Measurements from ENCODE around the gene SOCS3. TPM values are rescaled to one million over a fixed set of nuclear protein-coding genes. Genes with fewer than 3 reads are reported as not detected.

Gene SOCS3
- total and polyA plus RNA-seq, 2 experiments from 2014 or later = 13.2 to 32.9 TPM

- TF ChIP-seq ZNF114 (CRISPR knock-in tag; IDR thresholded peaks at IDR 0.05) (no peak), POLR2AphosphoS5 (IDR thresholded peaks at IDR 0.05; ENCODE audit: low read depth) (no peak; the same call in 1 of the 2 replicates), STAT1 (IDR thresholded peaks at IDR 0.05; ENCODE audit: unreplicated experiment) (no peak), ETS1 (IDR thresholded peaks at IDR 0.05) (no peak), EZH2phosphoT487 (IDR thresholded peaks at IDR 0.05; ENCODE audit: unreplicated experiment) (no peak), ZNF462 (CRISPR knock-in tag; IDR thresholded peaks at IDR 0.05) (no peak)
- Mint-ChIP-seq H3K4me1 (peaks cover 67% of the 10 kb centered on the region), H3K27me3 (ENCODE audit: insufficient read depth, low read depth, poor library complexity) (peaks cover 35% of the 10 kb centered on the region), H3K4me3 (peak overlapping the region; percentile 68), H3K27ac (peak overlapping the region; percentile 96), H3K9me3 (0 out of 3 replicates have a peak, but pooled peaks cover 4% of the 10 kb centered on the region), H3K36me3 (ENCODE audit: low read depth) (peaks cover 39% of the 10 kb centered on the region)
- ATAC-seq = no peak
- Histone ChIP-seq H4K20me1 (replicated peaks; ENCODE audit: insufficient read depth) (peaks cover 22% of the 10 kb centered on the region), H3K4me3 (peak overlapping the region; percentile 60), H3K9me2 (ENCODE audit: insufficient read depth) (no peaks in the 10 kb centered on the region; the same call in 1 of the 2 replicates), H3K27me3 (ENCODE audit: insufficient read depth) (peaks cover 25% of the 10 kb centered on the region), H3K4me2 (peak overlapping the region; percentile 85), H2AFZ (no peak overlapping the region), H3K36me3 (ENCODE audit: insufficient read depth) (peaks cover 12% of the 10 kb centered on the region; the same call in 1 of the 2 replicates), H3F3A (replicated peaks; ENCODE audit: low read depth) (peaks cover 54% of the 10 kb centered on the region), H3K79me2 (replicated peaks; ENCODE audit: insufficient read depth) (peaks cover 26% of the 10 kb centered on the region), H3K4me1 (ENCODE audit: insufficient read depth) (peaks cover 62% of the 10 kb centered on the region), H3K27ac (ENCODE audit: low read depth) (peak overlapping the region; percentile 98)
- no peak for DNase-seq (ENCODE audit: low spot score)
Measured at GRCh38 chr17:78353834-78354233, 6.0 kb downstream of the SOCS3 start.
